Measurements from ENCODE around the gene KATNIP.
A peak's percentile ranks its signal among the peaks of the same experiment; 100 is the strongest.
"Not testable (repeated sequence)": the region's sequence is repeated elsewhere in the genome, so short reads cannot be mapped to it uniquely, and the experiment has no call there.

KATNIP gene

GRCh38 chr16:27539120-27539519 lies 10.8 kb upstream of the KATNIP start:
- DNase-seq, result no peak

- no peak for DNase-seq
Measured at GRCh38 chr16:27539636-27540035, 10.3 kb upstream of the KATNIP start.

- no peak for DNase-seq
Measured at GRCh38 chr16:27543801-27544200, 6.1 kb upstream of the KATNIP start.

- no peak for DNase-seq
Measured at GRCh38 chr16:27544671-27545070, 5.3 kb upstream of the KATNIP start.

- DNase-seq, result peak; percentile 27
Measured at GRCh38 chr16:27547134-27547533, 2.8 kb upstream of the KATNIP start.

GRCh38 chr16:27547851-27548250 lies 2.1 kb upstream of the KATNIP start:
- DNase-seq, result no peak

GRCh38 chr16:27549464-27549745 lies 539 bp upstream of the KATNIP start:
- no peak for DNase-seq

GRCh38 chr16:27550582-27550920 lies 607 bp downstream of the KATNIP start:
- DNase-seq, result peak; percentile 3

- DNase-seq, result no peak
Measured at GRCh38 chr16:27551036-27551435, 1.1 kb downstream of the KATNIP start.

- no peak for DNase-seq
Measured at GRCh38 chr16:27556471-27556870, 6.5 kb downstream of the KATNIP start.

GRCh38 chr16:27558434-27558833 lies 8.5 kb downstream of the KATNIP start:
- no peak for DNase-seq

GRCh38 chr16:27558932-27559331 lies 9.0 kb downstream of the KATNIP start:
- DNase-seq, result no peak

GRCh38 chr16:27561216-27561615 lies 11.3 kb downstream of the KATNIP start:
- DNase-seq, result no peak

- no peak for DNase-seq
Measured at GRCh38 chr16:27564224-27564623, 14.3 kb downstream of the KATNIP start.

GRCh38 chr16:27566417-27566816 lies 16.5 kb downstream of the KATNIP start:
- peak; percentile 14 for DNase-seq

GRCh38 chr16:27568077-27568476 lies 18.1 kb downstream of the KATNIP start:
- DNase-seq, result no peak

- not testable (repeated sequence) for DNase-seq
Measured at GRCh38 chr16:27570986-27571385, 21.0 kb downstream of the KATNIP start.

GRCh38 chr16:27571433-27572326 lies 21.7 kb downstream of the KATNIP start:
- peak; percentile 33 for DNase-seq

GRCh38 chr16:27572711-27573110 lies 22.8 kb downstream of the KATNIP start:
- DNase-seq, result no peak

GRCh38 chr16:27576729-27577128 lies 26.8 kb downstream of the KATNIP start:
- DNase-seq, result no peak

- no peak for DNase-seq
Measured at GRCh38 chr16:27579087-27579980, 29.4 kb downstream of the KATNIP start.

GRCh38 chr16:27582883-27583282 lies 32.9 kb downstream of the KATNIP start:
- no peak for DNase-seq

- DNase-seq, result no peak
Measured at GRCh38 chr16:27583634-27584033, 33.7 kb downstream of the KATNIP start.

- DNase-seq, result no peak
Measured at GRCh38 chr16:27585200-27585599, 35.3 kb downstream of the KATNIP start.

All from hematopoietic multipotent progenitor cell treated with erythropoietin and hydrocortisone succinate and interleukin-3 and kit ligand, for 8 days (in vitro differentiated cells).